Bronchial epithelial cell (primary cell): ENCODE results near the gene LAMB3. TPM values are rescaled to one million over a fixed set of nuclear protein-coding genes. Genes with fewer than 3 reads are reported as not detected.

ENCODE experiments used
- DNase-seq: peaks from one replicate; pipeline ENCODE4 v3.0.0-alpha.2; 2010; ENCODE audit warnings: low read depth
- FAIRE-seq: peaks from 2 replicates; lab custom pipeline; 2011; peaks lifted over from hg19 to GRCh38; lab: Jason Lieb, UNC
- H3K27me3 ChIP-seq: 2 replicates; pipeline ENCODE4 v1.5.1; 2011; ENCODE audit warnings: low read length; ENCODE audit not compliant: control insufficient read depth, insufficient read depth
- H3K36me3 ChIP-seq: 2 replicates; pipeline ENCODE4 v1.5.1; 2011; ENCODE audit warnings: low read length; ENCODE audit not compliant: control insufficient read depth, insufficient read depth
- H3K4me3 ChIP-seq: 2 replicates; pipeline ENCODE4 v1.5.1; 2011; ENCODE audit warnings: mild to moderate bottlenecking, low read depth, low read length, control low read depth
- CTCF ChIP-seq: IDR thresholded peaks from 2 replicates; pipeline ENCODE4 v1.5.1; 2011; ENCODE audit warnings: mild to moderate bottlenecking, moderate library complexity, low read length, control low read depth, inconsistent platforms; ENCODE audit not compliant: insufficient read depth, severe bottlenecking
- total RNA-seq: library from RNA; depleted of rRNA; stranded (reverse); fragments of >200 nt; gene quantifications from 2 replicates; pipeline ENCODE4 v1.2.1, GENCODE V29; 2014

The LAMB3 gene
- total RNA-seq, 1 donor from 2014 or later, result 3,106 TPM

- no peak overlapping the region for H3K4me3 ChIP-seq
- peak; percentile 10 for DNase-seq
- peak; percentile 84 for FAIRE-seq
- no peak for TF ChIP-seq CTCF
- H3K27me3 ChIP-seq, result no peaks in the 10 kb centered on the region
- H3K36me3 ChIP-seq, result no peaks in the 10 kb centered on the region
Measured at GRCh38 chr1:209603877-209604276, 48.3 kb downstream of the LAMB3 start.

GRCh38 chr1:209601809-209602657, 50.2 kb downstream of the LAMB3 start:
- FAIRE-seq, result peak; percentile 72
- H3K4me3 ChIP-seq, result no peak overlapping the region
- no peaks in the 10 kb centered on the region for H3K27me3 ChIP-seq
- peak; percentile 88 for TF ChIP-seq CTCF
- peak; percentile 70 for DNase-seq
- no peaks in the 10 kb centered on the region for H3K36me3 ChIP-seq

GRCh38 chr1:209600541-209600940, 51.7 kb downstream of the LAMB3 start:
- FAIRE-seq (peak; percentile 36), DNase-seq (no peak)
- no peak for TF ChIP-seq CTCF
- Histone ChIP-seq H3K27me3 (no peaks in the 10 kb centered on the region), H3K4me3 (no peak overlapping the region), H3K36me3 (no peaks in the 10 kb centered on the region)

- Histone ChIP-seq H3K4me3 (no peak overlapping the region), H3K27me3 (no peaks in the 10 kb centered on the region), H3K36me3 (no peaks in the 10 kb centered on the region)
- DNase-seq (no peak), FAIRE-seq (no peak)
- no peak for TF ChIP-seq CTCF
Measured at GRCh38 chr1:209598227-209598626, 54.0 kb downstream of the LAMB3 start.

GRCh38 chr1:209597499-209597898, 54.7 kb downstream of the LAMB3 start:
- no peak for FAIRE-seq
- no peak for DNase-seq
- TF ChIP-seq CTCF, result no peak
- no peaks in the 10 kb centered on the region for H3K27me3 ChIP-seq
- H3K4me3 ChIP-seq, result no peak overlapping the region
- H3K36me3 ChIP-seq, result no peaks in the 10 kb centered on the region
